Caco-2 (cell line): ENCODE results near the gene PRICKLE1. TPM values are rescaled to one million over a fixed set of nuclear protein-coding genes. Genes with fewer than 3 reads are reported as not detected.

ENCODE experiments used
- BruUV-seq: library from RNA; stranded (reverse); fragments of 400-500 nt; replicated peaks from 2 replicates; lab custom pipeline; 2021; lab: Mats Ljungman, UMichigan
- CTCF ChIA-PET: fragments of 300-600 bp; sonication (Branson Sonifier 250); formaldehyde crosslinking; loops from one replicate; lab custom pipeline; 2022; ENCODE audit warnings: antibody characterized with exemption; lab: Charles Lee
- POLR2A ChIA-PET: fragments of 300-600 bp; sonication (Branson Sonifier 250); formaldehyde crosslinking; loops from one replicate; lab custom pipeline; 2022; ENCODE audit warnings: antibody characterized with exemption; lab: Charles Lee
- DNase-seq, 2 experiments: peaks; one replicate each; pipeline versions ENCODE4 v3.0.0 to v3.0.0-alpha.2; 2020 to 2022
- H3K27me3 ChIP-seq: replicated peaks from 2 replicates; pipeline ENCODE4 v1.6.0; 2011; ENCODE audit warnings: low read length; ENCODE audit not compliant: control insufficient read depth, insufficient read depth
- H3K36me3 ChIP-seq: 2 replicates; pipeline ENCODE4 v1.5.1; 2011; ENCODE audit warnings: low read length; ENCODE audit not compliant: control insufficient read depth, insufficient read depth
- H3K4me1 ChIP-seq: fragments of 250-450 bp; sonication (Bioruptor Pico); 2 replicates; pipeline ENCODE4 v1.5.1; 2020; ENCODE audit warnings: mild to moderate bottlenecking
- H3K4me3 ChIP-seq: 2 replicates; pipeline ENCODE4 v1.5.1; 2011; ENCODE audit warnings: low read depth, mild to moderate bottlenecking, control low read depth, low read length
- H3K9me3 ChIP-seq: fragments of 250-450 bp; sonication (Bioruptor Pico); 2 replicates; pipeline ENCODE4 v1.5.1; 2020; ENCODE audit warnings: mild to moderate bottlenecking, moderate library complexity
- H3K27ac Mint-ChIP-seq: one replicate; pipeline ENCODE4 v1.8.0; 2022; ENCODE audit warnings: mixed read lengths; ENCODE audit not compliant: unreplicated experiment
- H3K27me3 Mint-ChIP-seq: one replicate; pipeline ENCODE4 v1.8.0; 2022; ENCODE audit warnings: mixed read lengths; ENCODE audit not compliant: insufficient read depth, unreplicated experiment
- H3K36me3 Mint-ChIP-seq: one replicate; pipeline ENCODE4 v1.8.0; 2022; ENCODE audit warnings: mild to moderate bottlenecking, mixed read lengths; ENCODE audit not compliant: insufficient read depth, unreplicated experiment
- H3K4me1 Mint-ChIP-seq: one replicate; pipeline ENCODE4 v1.8.0; 2022; ENCODE audit warnings: low read depth, mixed read lengths; ENCODE audit not compliant: unreplicated experiment
- H3K4me3 Mint-ChIP-seq: one replicate; pipeline ENCODE4 v1.8.0; 2022; ENCODE audit warnings: mild to moderate bottlenecking, moderate library complexity, mixed read lengths; ENCODE audit not compliant: unreplicated experiment
- H3K9me3 Mint-ChIP-seq: one replicate; pipeline ENCODE4 v1.8.0; 2022; ENCODE audit warnings: mixed read lengths; ENCODE audit not compliant: unreplicated experiment
- CTCF ChIP-seq, 2 experiments: fragments of 200-600 bp in 1 of 2; IDR thresholded peaks; 1 replicate in 1 of 2; 2 replicates in 1 of 2; pipeline versions ENCODE4 v1.5.1 to v1.8.0; 2011 to 2022; ENCODE audit warnings: antibody characterized with exemption in 1 of 2, control low read depth in 1 of 2, inconsistent platforms in 1 of 2, low read depth in 1 of 2, low read length in 1 of 2, mild to moderate bottlenecking in 1 of 2, moderate library complexity in 1 of 2; ENCODE audit not compliant: insufficient read depth in 1 of 2, severe bottlenecking in 1 of 2, unreplicated experiment in 1 of 2
- intact Hi-C: fragments of 100-400 bp; cut with micrococcal nuclease; formaldehyde crosslinking; loops from one replicate; pipeline ENCODE4 v1.10.0; 2022; ENCODE audit not compliant: unreplicated experiment
- total RNA-seq: library from RNA; stranded (reverse); gene quantifications from 2 replicates; pipeline ENCODE4 v1.2.3, GENCODE V29; 2022

Gene PRICKLE1
- total RNA-seq, 1 experiment from 2014 or later: 4.5 TPM

- ChIA-PET POLR2A (no interaction called here), CTCF (no interaction called here)
- Mint-ChIP-seq H3K27ac (no peak overlapping the region), H3K4me1 (no peaks in the 10 kb centered on the region), H3K27me3 (no peaks in the 10 kb centered on the region), H3K36me3 (no peaks in the 10 kb centered on the region), H3K9me3 (no peaks in the 10 kb centered on the region), H3K4me3 (no peak overlapping the region)
- no peaks in the 10 kb centered on the region for H3K36me3 ChIP-seq
- no peaks in the 10 kb centered on the region for H3K9me3 ChIP-seq
- H3K4me1 ChIP-seq: no peaks in the 10 kb centered on the region
- H3K4me3 ChIP-seq: no peak overlapping the region
- no peak for TF ChIP-seq CTCF (IDR thresholded peaks at IDR 0.05; ENCODE audit: insufficient read depth in 1 of 2, low read depth in 1 of 2, low read length in 1 of 2, severe bottlenecking in 1 of 2, unreplicated experiment in 1 of 2)
- no peaks in the 10 kb centered on the region for H3K27me3 ChIP-seq
- intact Hi-C loops: no loop called here
- BruUV-seq: no TSS peak
- no peak for DNase-seq
These were observed 82.0 kb downstream of the PRICKLE1 start for GRCh38 chr12:42507565-42507964.

- Mint-ChIP-seq H3K27me3 (no peaks in the 10 kb centered on the region), H3K4me1 (no peaks in the 10 kb centered on the region), H3K27ac (no peak overlapping the region), H3K36me3 (no peaks in the 10 kb centered on the region), H3K9me3 (no peaks in the 10 kb centered on the region), H3K4me3 (no peak overlapping the region)
- H3K27me3 ChIP-seq: no peaks in the 10 kb centered on the region
- CTCF ChIA-PET: no interaction called here
- H3K4me3 ChIP-seq: no peak overlapping the region
- TF ChIP-seq CTCF (IDR thresholded peaks at IDR 0.05; ENCODE audit: insufficient read depth in 1 of 2, low read depth in 1 of 2, low read length in 1 of 2, severe bottlenecking in 1 of 2, unreplicated experiment in 1 of 2): no peak
- POLR2A ChIA-PET: no interaction called here
- intact Hi-C loops: no loop called here
- no peaks in the 10 kb centered on the region for H3K9me3 ChIP-seq
- no peak for DNase-seq
- H3K36me3 ChIP-seq: no peaks in the 10 kb centered on the region
- no peaks in the 10 kb centered on the region for H3K4me1 ChIP-seq
- no TSS peak for BruUV-seq
These were observed 82.5 kb downstream of the PRICKLE1 start for GRCh38 chr12:42507081-42507480.

- intact Hi-C loops: no loop called here
- Mint-ChIP-seq H3K27ac (no peak overlapping the region), H3K9me3 (no peaks in the 10 kb centered on the region), H3K27me3 (no peaks in the 10 kb centered on the region), H3K4me1 (no peaks in the 10 kb centered on the region), H3K4me3 (no peak overlapping the region), H3K36me3 (no peaks in the 10 kb centered on the region)
- TF ChIP-seq CTCF (IDR thresholded peaks at IDR 0.05; ENCODE audit: insufficient read depth in 1 of 2, low read depth in 1 of 2, low read length in 1 of 2, severe bottlenecking in 1 of 2, unreplicated experiment in 1 of 2): no peak
- POLR2A ChIA-PET: no interaction called here
- H3K4me1 ChIP-seq: no peaks in the 10 kb centered on the region
- H3K9me3 ChIP-seq: no peaks in the 10 kb centered on the region
- no peak overlapping the region for H3K4me3 ChIP-seq
- no peaks in the 10 kb centered on the region for H3K36me3 ChIP-seq
- no peaks in the 10 kb centered on the region for H3K27me3 ChIP-seq
- no TSS peak for BruUV-seq
- DNase-seq: no peak
- CTCF ChIA-PET: no interaction called here
These were observed 85.5 kb downstream of the PRICKLE1 start for GRCh38 chr12:42504049-42504448.
